SK-N-SH (cell line): Measurements from ENCODE around the gene ZNF80.

Source experiments
- CTCF ChIP-seq: fragments of 200-600 bp; sonication (generic); IDR thresholded peaks from 2 replicates; pipeline ENCODE4 v1.6.1; 2017; ENCODE audit warnings: antibody characterized with exemption, mild to moderate bottlenecking, moderate library complexity
- EZH2phosphoT487 ChIP-seq: fragments of 200-600 bp; sonication (generic); IDR thresholded peaks from 2 replicates; pipeline ENCODE4 v1.6.1; 2017; ENCODE audit warnings: low read depth, mixed run types, mild to moderate bottlenecking, antibody characterized with exemption, moderate library complexity, borderline replicate concordance
- GABPA ChIP-seq: IDR thresholded peaks from 2 replicates; pipeline ENCODE4 v1.4.0; 2012; ENCODE audit warnings: low read depth, mild to moderate bottlenecking
- RCOR1 ChIP-seq: fragments of 150-350 bp; IDR thresholded peaks from 2 replicates; pipeline ENCODE4 v1.6.1; 2017; ENCODE audit warnings: antibody characterized with exemption, low read length
- REST ChIP-seq: IDR thresholded peaks from 2 replicates; pipeline ENCODE4 v1.6.1; 2012; ENCODE audit warnings: mild to moderate bottlenecking, low read depth, low read length, moderate library complexity
- TEAD4 ChIP-seq: IDR thresholded peaks from 2 replicates; pipeline ENCODE4 v1.4.0; 2012; ENCODE audit warnings: mild to moderate bottlenecking, borderline replicate concordance; ENCODE audit not compliant: insufficient read depth

- TF ChIP-seq TEAD4 (no peak), CTCF (no peak), RCOR1 (no peak), GABPA (no peak), EZH2phosphoT487 (no peak), REST (no peak)
Observed at GRCh38 chr3:114272271-114272670, 34.9 kb upstream of the ZNF80 start.
